ENCODE data around the gene ULK4.
"Not testable (repeated sequence)": the region's sequence is repeated elsewhere in the genome, so short reads cannot be mapped to it uniquely, and the experiment has no call there.

Gene ULK4

GRCh38 chr3:41405466-41405865, 556.4 kb downstream of the ULK4 start:
- Histone ChIP-seq H3K9me3 (ENCODE audit: control insufficient read depth, insufficient read depth, low read length) (no peaks in the 10 kb centered on the region), H3K9ac (ENCODE audit: low read depth, low read length) (no peak overlapping the region), H3K4me1 (ENCODE audit: insufficient read depth, low read length) (no peaks in the 10 kb centered on the region), H3K36me3 (ENCODE audit: insufficient read depth, low read length) (no peaks in the 10 kb centered on the region)

- H3K9me3 ChIP-seq (ENCODE audit: control insufficient read depth, insufficient read depth, low read length), result no peaks in the 10 kb centered on the region
- H3K36me3 ChIP-seq (ENCODE audit: insufficient read depth, low read length), result no peaks in the 10 kb centered on the region
- no peak overlapping the region for H3K9ac ChIP-seq (ENCODE audit: low read depth, low read length)
- H3K4me1 ChIP-seq (ENCODE audit: insufficient read depth, low read length), result no peaks in the 10 kb centered on the region
Observed at GRCh38 chr3:41404582-41404981, 557.3 kb downstream of the ULK4 start.

- Histone ChIP-seq H3K9ac (ENCODE audit: low read depth, low read length) (no peak overlapping the region), H3K9me3 (ENCODE audit: control insufficient read depth, insufficient read depth, low read length) (no peaks in the 10 kb centered on the region), H3K36me3 (ENCODE audit: insufficient read depth, low read length) (no peaks in the 10 kb centered on the region), H3K4me1 (ENCODE audit: insufficient read depth, low read length) (no peaks in the 10 kb centered on the region)
Observed at GRCh38 chr3:41394896-41395295, 567.0 kb downstream of the ULK4 start.

- not testable (repeated sequence) for H3K9me3 ChIP-seq (ENCODE audit: control insufficient read depth, insufficient read depth, low read length); H3K36me3 ChIP-seq (ENCODE audit: insufficient read depth, low read length); H3K9ac ChIP-seq (ENCODE audit: low read depth, low read length)
- H3K4me1 ChIP-seq (ENCODE audit: insufficient read depth, low read length), result peaks cover 13% of the 10 kb centered on the region
Observed at GRCh38 chr3:41370765-41371535, 591.0 kb downstream of the ULK4 start.

GRCh38 chr3:41370307-41370706, 591.6 kb downstream of the ULK4 start:
- Histone ChIP-seq H3K36me3 (ENCODE audit: insufficient read depth, low read length) (no peaks in the 10 kb centered on the region), H3K9me3 (ENCODE audit: control insufficient read depth, insufficient read depth, low read length) (no peaks in the 10 kb centered on the region), H3K4me1 (ENCODE audit: insufficient read depth, low read length) (peaks cover 19% of the 10 kb centered on the region), H3K9ac (ENCODE audit: low read depth, low read length) (no peak overlapping the region)

- H3K9me3 ChIP-seq (ENCODE audit: control insufficient read depth, insufficient read depth, low read length), result no peaks in the 10 kb centered on the region
- H3K9ac ChIP-seq (ENCODE audit: low read depth, low read length), result no peak overlapping the region
- H3K4me1 ChIP-seq (ENCODE audit: insufficient read depth, low read length), result peaks cover 24% of the 10 kb centered on the region
- H3K36me3 ChIP-seq (ENCODE audit: insufficient read depth, low read length), result no peaks in the 10 kb centered on the region
Observed at GRCh38 chr3:41369838-41370237, 592.1 kb downstream of the ULK4 start.

GRCh38 chr3:41365973-41366372, 595.9 kb downstream of the ULK4 start:
- Histone ChIP-seq H3K9me3 (ENCODE audit: control insufficient read depth, insufficient read depth, low read length) (no peaks in the 10 kb centered on the region), H3K4me1 (ENCODE audit: insufficient read depth, low read length) (peaks cover 47% of the 10 kb centered on the region), H3K36me3 (ENCODE audit: insufficient read depth, low read length) (no peaks in the 10 kb centered on the region), H3K9ac (ENCODE audit: low read depth, low read length) (no peak overlapping the region)

- Histone ChIP-seq H3K4me1 (ENCODE audit: insufficient read depth, low read length) (peaks cover 41% of the 10 kb centered on the region), H3K9ac (ENCODE audit: low read depth, low read length) (no peak overlapping the region), H3K9me3 (ENCODE audit: control insufficient read depth, insufficient read depth, low read length) (no peaks in the 10 kb centered on the region), H3K36me3 (ENCODE audit: insufficient read depth, low read length) (no peaks in the 10 kb centered on the region)
Observed at GRCh38 chr3:41364736-41365135, 597.2 kb downstream of the ULK4 start.

- H3K9me3 ChIP-seq (ENCODE audit: control insufficient read depth, insufficient read depth, low read length), result no peaks in the 10 kb centered on the region
- H3K9ac ChIP-seq (ENCODE audit: low read depth, low read length), result no peak overlapping the region
- H3K4me1 ChIP-seq (ENCODE audit: insufficient read depth, low read length), result peaks cover 41% of the 10 kb centered on the region
- no peaks in the 10 kb centered on the region for H3K36me3 ChIP-seq (ENCODE audit: insufficient read depth, low read length)
Observed at GRCh38 chr3:41363830-41364523, 597.9 kb downstream of the ULK4 start.

GRCh38 chr3:41362638-41363559, 599.0 kb downstream of the ULK4 start:
- Histone ChIP-seq H3K9me3 (ENCODE audit: control insufficient read depth, insufficient read depth, low read length) (no peaks in the 10 kb centered on the region), H3K4me1 (ENCODE audit: insufficient read depth, low read length) (peaks cover 41% of the 10 kb centered on the region), H3K9ac (ENCODE audit: low read depth, low read length) (no peak overlapping the region), H3K36me3 (ENCODE audit: insufficient read depth, low read length) (no peaks in the 10 kb centered on the region)

- Histone ChIP-seq H3K9ac (ENCODE audit: low read depth, low read length) (no peak overlapping the region), H3K4me1 (ENCODE audit: insufficient read depth, low read length) (peaks cover under 1% of the 10 kb centered on the region; the same call in 1 of the 2 replicates), H3K9me3 (ENCODE audit: control insufficient read depth, insufficient read depth, low read length) (no peaks in the 10 kb centered on the region), H3K36me3 (ENCODE audit: insufficient read depth, low read length) (no peaks in the 10 kb centered on the region)
Observed at GRCh38 chr3:41357271-41357670, 604.6 kb downstream of the ULK4 start.

GRCh38 chr3:41356775-41357174, 605.1 kb downstream of the ULK4 start:
- H3K4me1 ChIP-seq (ENCODE audit: insufficient read depth, low read length), result no peaks in the 10 kb centered on the region
- no peaks in the 10 kb centered on the region for H3K36me3 ChIP-seq (ENCODE audit: insufficient read depth, low read length)
- no peaks in the 10 kb centered on the region for H3K9me3 ChIP-seq (ENCODE audit: control insufficient read depth, insufficient read depth, low read length)
- H3K9ac ChIP-seq (ENCODE audit: low read depth, low read length), result no peak overlapping the region

GRCh38 chr3:41352510-41352909, 609.4 kb downstream of the ULK4 start:
- no peak overlapping the region for H3K9ac ChIP-seq (ENCODE audit: low read depth, low read length)
- H3K4me1 ChIP-seq (ENCODE audit: insufficient read depth, low read length), result no peaks in the 10 kb centered on the region
- H3K9me3 ChIP-seq (ENCODE audit: control insufficient read depth, insufficient read depth, low read length), result no peaks in the 10 kb centered on the region
- no peaks in the 10 kb centered on the region for H3K36me3 ChIP-seq (ENCODE audit: insufficient read depth, low read length)

- H3K9me3 ChIP-seq (ENCODE audit: control insufficient read depth, insufficient read depth, low read length), result no peaks in the 10 kb centered on the region
- no peaks in the 10 kb centered on the region for H3K4me1 ChIP-seq (ENCODE audit: insufficient read depth, low read length)
- H3K36me3 ChIP-seq (ENCODE audit: insufficient read depth, low read length), result no peaks in the 10 kb centered on the region
- no peak overlapping the region for H3K9ac ChIP-seq (ENCODE audit: low read depth, low read length)
Observed at GRCh38 chr3:41350441-41350840, 611.5 kb downstream of the ULK4 start.
